ENCODE results near the gene CYP4V2. TPM values are rescaled to one million over a fixed set of nuclear protein-coding genes. Genes with fewer than 3 reads are reported as not detected.

The CYP4V2 gene
- polyA plus RNA-seq, 5 donors, result 6.0 to 16.6 (median 13.1) TPM

DNA sequence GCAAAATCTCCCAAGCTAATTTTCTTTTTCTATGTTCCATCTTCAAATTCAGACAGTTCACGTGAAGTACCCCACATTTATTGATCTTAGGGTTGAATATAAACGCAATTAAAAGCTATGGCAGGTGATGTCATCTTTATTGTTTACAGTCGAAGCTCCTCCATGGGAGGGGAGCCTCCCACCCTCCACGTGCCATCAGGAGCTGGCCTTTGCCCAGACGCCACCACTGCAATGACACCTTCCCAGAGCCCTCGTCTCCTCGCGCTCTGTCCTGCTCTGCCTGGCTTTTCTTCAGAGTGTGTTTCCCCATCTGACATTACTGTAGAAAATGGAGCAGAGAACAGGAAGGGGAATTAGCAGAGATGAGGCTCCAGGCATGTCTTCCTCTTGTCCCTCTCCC lies 18.8 kb upstream of the CYP4V2 start:
- DNase-seq, result no peak

- DNase-seq, result no peak
Measured at GRCh38 chr4:186188107-186188506, 3.3 kb upstream of the CYP4V2 start.

GRCh38 chr4:186189656-186190055 lies 1.7 kb upstream of the CYP4V2 start:
- DNase-seq, result no peak

DNA sequence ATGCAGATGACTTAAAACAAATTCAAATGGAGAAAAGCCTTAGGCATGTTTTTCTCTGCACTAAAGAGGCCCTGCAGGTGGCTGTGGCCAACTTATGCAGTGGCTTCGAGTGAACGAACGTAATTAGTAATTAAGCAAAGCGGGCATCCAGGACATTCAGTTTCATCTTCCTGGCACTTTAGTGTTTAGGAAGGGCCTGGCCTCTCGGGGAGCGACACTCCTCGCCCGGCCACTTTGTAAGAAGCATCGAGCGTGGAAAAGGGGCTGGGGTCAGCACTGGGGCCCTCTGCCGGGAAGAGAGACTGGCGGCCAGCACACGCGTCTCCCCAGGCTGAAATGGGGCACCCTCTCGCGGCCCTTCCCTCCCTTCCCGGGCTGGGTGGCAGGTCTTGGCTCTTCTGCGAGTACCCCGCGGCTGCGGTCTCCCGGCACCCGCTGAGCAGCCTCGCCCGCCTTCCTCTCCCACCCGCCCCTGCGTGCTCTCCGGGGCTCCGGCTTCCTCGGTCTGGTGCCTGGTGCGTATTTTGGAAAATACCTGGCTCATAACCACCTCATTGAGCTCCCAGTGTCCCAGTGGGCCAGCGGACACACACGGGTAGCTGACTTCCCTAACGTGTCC lies 677 bp upstream of the CYP4V2 start:
- peak in 1 of 2 donors; percentile 15 for DNase-seq

GRCh38 chr4:186192066-186192612 lies 772 bp downstream of the CYP4V2 start:
- peak; percentile 41 to 56 for DNase-seq

GRCh38 chr4:186193851-186194250 lies 2.5 kb downstream of the CYP4V2 start:
- DNase-seq, result no peak

GRCh38 chr4:186196063-186196462 lies 4.7 kb downstream of the CYP4V2 start:
- DNase-seq, result no peak

GRCh38 chr4:186200516-186200915 lies 9.1 kb downstream of the CYP4V2 start:
- DNase-seq, result no peak

DNA sequence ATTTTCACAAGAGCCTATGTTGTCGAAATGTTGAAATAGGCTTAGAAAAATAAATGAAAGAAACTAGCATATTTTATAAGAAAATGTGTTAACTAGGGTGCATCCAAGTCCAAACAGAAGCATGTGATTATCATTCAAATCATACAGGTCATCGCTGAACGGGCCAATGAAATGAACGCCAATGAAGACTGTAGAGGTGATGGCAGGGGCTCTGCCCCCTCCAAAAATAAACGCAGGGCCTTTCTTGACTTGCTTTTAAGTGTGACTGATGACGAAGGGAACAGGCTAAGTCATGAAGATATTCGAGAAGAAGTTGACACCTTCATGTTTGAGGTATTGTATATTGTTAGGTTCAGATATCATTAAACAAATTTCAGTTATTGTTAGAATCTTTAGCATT lies 9.6 kb downstream of the CYP4V2 start:
- DNase-seq, result no peak

DNA sequence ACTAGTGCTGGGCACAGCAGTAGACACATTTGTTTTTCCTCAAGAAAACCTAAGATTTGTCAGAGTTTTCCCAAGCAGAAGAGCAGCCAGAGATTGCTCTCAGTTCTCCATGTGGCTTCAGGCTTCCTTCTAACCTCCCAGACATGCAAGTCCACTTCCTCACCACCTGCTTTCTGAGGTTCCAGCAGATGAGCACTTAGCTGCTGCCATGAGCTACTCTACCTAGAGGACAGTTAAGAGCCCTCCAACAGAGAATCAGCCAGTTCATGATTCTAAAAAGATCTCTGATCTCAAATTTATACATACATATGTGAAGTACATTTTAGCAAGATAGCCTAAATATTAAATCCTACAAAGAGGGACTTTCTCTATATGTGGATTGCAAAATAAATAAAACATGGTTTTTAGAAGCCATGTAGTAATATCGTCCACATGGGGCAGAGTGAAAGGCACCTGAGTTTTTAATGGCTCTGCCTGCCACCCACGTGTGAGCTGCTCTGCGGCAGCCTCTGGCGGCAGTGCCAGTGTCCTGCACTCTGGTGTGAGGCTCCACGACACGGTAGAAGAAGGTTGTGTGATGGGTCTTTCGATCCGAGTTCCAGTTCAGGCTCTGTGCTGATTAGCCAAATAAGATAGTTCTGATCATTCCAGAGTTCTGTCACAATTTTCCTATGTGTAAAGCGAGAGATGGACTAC lies 10.3 kb downstream of the CYP4V2 start:
- no peak for DNase-seq

- no peak for DNase-seq
Measured at GRCh38 chr4:186202490-186203140, 11.2 kb downstream of the CYP4V2 start.

DNA sequence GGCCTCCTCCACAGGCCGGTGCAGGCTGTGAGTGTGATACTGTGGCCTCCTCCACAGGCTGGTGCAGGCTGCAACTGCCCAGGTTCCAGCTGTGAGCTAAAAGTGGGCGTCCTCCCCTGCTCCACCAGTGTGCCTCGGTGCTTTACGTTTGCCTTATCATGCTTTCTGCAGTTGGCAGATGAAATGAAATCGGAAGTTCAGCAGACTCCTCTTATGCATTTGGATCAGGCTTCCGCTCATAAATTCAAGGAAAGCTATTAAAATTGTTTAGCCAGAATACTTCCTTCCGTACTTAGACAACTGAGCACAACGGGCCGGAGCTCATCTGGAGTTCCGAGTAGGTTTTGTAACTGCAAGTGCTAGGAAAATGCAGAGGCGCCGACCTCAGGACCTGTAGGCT lies 12.0 kb downstream of the CYP4V2 start:
- peak in 1 of 2 donors; percentile 24 for DNase-seq

DNA sequence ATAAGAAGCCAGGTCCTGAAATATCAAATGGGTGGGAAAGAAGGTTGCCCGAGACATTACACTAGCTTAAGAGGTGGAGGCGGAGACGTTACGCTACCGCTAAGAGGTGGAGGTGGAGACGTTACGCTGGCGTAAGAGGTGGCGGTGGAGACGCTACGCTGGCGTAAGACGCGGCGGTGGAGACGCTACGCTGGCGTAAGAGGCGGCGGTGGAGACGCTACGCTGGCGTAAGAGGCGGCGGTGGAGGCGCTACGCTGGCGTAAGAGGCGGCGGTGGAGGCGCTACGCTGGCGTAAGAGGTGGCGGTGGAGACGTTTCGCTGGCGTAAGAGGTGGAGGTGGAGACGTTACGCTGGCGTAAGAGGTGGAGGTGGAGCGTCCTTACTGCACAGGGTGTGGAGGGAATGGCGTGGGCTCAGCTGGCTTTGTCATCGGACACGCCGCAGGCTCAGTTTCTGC lies 12.8 kb downstream of the CYP4V2 start:
- no peak for DNase-seq

DNA sequence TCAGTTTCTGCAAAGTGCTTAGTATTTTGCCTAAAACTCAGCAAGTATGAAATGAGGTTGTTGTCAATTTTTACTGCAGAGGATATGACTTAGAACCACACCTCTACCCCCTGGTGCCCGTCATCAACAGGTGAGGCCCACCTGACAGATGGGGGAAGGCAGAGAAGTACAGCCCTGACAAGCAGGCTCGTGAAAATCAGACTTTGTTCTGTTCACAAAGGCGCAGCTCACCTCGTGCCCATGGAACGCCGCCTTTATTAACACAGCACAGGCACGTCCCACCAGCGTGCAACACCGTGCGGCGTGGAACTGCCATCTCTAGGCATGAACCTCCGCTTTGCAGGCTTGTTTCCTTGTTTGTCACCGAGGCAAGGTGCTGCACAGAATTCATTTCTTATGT lies 13.3 kb downstream of the CYP4V2 start:
- no peak for DNase-seq

- DNase-seq, result no peak
Measured at GRCh38 chr4:186205156-186205555, 13.8 kb downstream of the CYP4V2 start.

DNA sequence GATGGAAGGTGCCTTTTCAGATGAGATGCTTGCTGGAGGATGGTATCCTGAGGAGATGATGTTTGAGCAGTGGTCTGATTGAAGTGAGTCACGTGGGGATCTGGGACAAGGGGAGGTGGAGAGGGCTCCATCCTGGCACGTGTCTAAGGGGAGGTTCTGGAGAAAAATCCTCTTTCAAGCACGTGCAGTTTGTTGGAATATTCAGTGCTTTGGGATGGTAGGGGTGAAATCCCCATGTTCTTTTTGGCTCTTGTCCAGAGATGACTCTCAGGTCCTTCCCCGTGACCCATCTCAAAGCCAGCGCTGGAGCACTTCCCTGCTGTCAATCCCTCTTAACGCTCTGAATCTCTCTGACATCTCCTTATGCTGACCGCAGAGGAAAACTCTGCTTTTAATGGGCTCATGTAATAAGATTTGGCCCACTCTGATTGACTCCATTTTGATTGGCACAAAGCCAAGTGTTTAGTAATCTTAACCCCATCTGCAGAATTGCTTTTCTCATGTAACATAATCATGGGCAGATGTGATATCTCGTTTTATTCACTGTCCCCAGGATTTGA lies 25.2 kb downstream of the CYP4V2 start:
- peak in 1 of 2 donors; percentile 31 for DNase-seq

DNA sequence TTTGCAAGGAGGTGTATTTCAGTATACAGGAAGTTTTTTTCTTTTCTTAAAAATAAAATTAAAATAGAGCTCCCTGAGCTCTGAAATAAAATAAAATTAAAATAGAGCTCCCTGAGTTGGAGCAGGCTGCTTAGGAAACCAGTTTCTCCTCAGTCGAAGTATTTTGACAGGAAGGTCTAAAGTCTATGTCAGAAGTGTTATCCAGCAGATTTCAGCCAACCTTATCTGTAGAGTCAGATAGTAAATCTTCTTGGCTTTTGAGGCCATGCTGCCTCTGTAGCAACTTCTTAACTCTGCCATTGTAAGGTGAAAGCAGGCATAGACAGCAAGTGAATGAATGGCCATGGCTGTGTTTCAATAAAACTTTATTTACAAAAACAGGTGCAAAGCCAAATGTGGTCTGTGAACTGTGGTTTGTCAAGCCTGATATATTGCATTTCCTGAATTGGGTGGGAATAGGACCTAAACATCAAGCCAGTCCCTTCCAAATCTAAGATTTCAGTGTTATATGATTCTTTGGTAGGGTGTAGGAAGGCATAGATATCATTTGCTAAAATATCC lies 26.4 kb downstream of the CYP4V2 start:
- DNase-seq, result no peak

- DNase-seq, result no peak
Measured at GRCh38 chr4:186221624-186222023, 30.3 kb downstream of the CYP4V2 start.

GRCh38 chr4:186225848-186226247 lies 34.5 kb downstream of the CYP4V2 start:
- no peak for DNase-seq

GRCh38 chr4:186226521-186227189 lies 35.3 kb downstream of the CYP4V2 start:
- DNase-seq, result no peak

GRCh38 chr4:186227221-186227620 lies 35.9 kb downstream of the CYP4V2 start, which contains the start of gene KLKB1:
KLKB1 (plus strand) TSS chr4:186227507; CDS start chr4:186228196, 689 bp downstream.
- no peak for DNase-seq

All from right lung (tissue), 5 donors.